ENCODE results near the gene POU2F2. TPM values are rescaled to one million over a fixed set of nuclear protein-coding genes. Genes with fewer than 3 reads are reported as not detected.

POU2F2 gene
- total RNA-seq, 2 donors from 2014 or later, result 1.8 to 2.6 TPM

DNA sequence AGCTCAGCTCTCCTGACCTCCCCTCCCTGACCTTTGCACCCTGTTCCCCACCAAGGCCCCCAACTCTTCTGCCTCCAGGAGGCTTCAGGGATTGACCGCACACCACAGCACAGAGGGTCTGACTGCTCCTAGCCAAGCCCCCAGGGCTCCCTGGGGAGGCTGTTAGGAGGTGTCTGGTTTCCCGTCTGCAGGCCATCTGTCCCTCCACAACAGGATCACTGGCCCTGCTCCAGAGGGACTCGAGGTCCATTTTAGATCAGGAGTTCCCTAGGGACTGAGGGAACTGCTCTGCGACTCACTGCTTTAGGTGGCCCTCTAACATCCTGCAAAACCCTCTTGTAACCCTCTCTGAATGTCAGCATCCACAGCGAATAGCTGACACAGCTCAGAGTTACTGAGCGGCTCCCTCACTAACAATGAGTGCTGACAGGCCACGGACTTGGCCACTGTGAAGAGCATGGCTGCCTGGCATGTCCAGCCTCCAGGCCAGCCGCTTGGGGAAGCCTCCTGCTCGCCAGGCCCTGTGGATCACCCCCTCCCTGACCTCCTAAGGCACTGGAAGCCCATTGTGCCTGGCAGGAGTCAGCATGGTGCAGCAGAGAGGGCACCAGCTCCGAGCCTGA lies 79.9 kb downstream of the POU2F2 start:
- no peak overlapping the region for H3K9ac ChIP-seq (ENCODE audit: extremely low read depth, low read length, poor library complexity, severe bottlenecking)
- H3K27ac Mint-ChIP-seq, result no peak overlapping the region
- no peaks in the 10 kb centered on the region for H3K4me1 ChIP-seq (ENCODE audit: control insufficient read depth, insufficient read depth, low read length)
- 86 to 91% methylated on average over 8 to 10 of the region's 10 CpGs for WGBS, 2 experiments (ENCODE audit: insufficient coverage in 1 of 2, insufficient read length in 1 of 2)
- peaks cover 6% of the 10 kb centered on the region for H3K36me3 ChIP-seq (ENCODE audit: control insufficient read depth, insufficient read depth, low read length)
- no peaks in the 10 kb centered on the region for H3K27me3 ChIP-seq (ENCODE audit: control insufficient read depth, insufficient read depth, low read length, poor library complexity, severe bottlenecking)
- H3K27me3 Mint-ChIP-seq (ENCODE audit: insufficient read depth), result no peaks in the 10 kb centered on the region
- no peaks in the 10 kb centered on the region for H3K4me1 Mint-ChIP-seq
- DNase-seq, result no peak
- no peaks in the 10 kb centered on the region for H3K9me3 ChIP-seq (ENCODE audit: control insufficient read depth, low read length)
- H3K4me3 ChIP-seq (ENCODE audit: low read length), result no peak overlapping the region
- TF ChIP-seq, protein P1, sequence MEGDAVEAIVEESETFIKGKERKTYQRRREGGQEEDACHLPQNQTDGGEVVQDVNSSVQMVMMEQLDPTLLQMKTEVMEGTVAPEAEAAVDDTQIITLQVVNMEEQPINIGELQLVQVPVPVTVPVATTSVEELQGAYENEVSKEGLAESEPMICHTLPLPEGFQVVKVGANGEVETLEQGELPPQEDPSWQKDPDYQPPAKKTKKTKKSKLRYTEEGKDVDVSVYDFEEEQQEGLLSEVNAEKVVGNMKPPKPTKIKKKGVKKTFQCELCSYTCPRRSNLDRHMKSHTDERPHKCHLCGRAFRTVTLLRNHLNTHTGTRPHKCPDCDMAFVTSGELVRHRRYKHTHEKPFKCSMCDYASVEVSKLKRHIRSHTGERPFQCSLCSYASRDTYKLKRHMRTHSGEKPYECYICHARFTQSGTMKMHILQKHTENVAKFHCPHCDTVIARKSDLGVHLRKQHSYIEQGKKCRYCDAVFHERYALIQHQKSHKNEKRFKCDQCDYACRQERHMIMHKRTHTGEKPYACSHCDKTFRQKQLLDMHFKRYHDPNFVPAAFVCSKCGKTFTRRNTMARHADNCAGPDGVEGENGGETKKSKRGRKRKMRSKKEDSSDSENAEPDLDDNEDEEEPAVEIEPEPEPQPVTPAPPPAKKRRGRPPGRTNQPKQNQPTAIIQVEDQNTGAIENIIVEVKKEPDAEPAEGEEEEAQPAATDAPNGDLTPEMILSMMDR (conservative IDR thresholded peaks at IDR 0.05), result no peak
- no peak overlapping the region for H3K4me3 Mint-ChIP-seq
- no peaks in the 10 kb centered on the region for H3K9me3 Mint-ChIP-seq
- peak overlapping the region; percentile 44 for H3K27ac ChIP-seq (ENCODE audit: low read depth, low read length)
- peaks cover 30% of the 10 kb centered on the region for H3K36me3 Mint-ChIP-seq (ENCODE audit: low read depth)

DNA sequence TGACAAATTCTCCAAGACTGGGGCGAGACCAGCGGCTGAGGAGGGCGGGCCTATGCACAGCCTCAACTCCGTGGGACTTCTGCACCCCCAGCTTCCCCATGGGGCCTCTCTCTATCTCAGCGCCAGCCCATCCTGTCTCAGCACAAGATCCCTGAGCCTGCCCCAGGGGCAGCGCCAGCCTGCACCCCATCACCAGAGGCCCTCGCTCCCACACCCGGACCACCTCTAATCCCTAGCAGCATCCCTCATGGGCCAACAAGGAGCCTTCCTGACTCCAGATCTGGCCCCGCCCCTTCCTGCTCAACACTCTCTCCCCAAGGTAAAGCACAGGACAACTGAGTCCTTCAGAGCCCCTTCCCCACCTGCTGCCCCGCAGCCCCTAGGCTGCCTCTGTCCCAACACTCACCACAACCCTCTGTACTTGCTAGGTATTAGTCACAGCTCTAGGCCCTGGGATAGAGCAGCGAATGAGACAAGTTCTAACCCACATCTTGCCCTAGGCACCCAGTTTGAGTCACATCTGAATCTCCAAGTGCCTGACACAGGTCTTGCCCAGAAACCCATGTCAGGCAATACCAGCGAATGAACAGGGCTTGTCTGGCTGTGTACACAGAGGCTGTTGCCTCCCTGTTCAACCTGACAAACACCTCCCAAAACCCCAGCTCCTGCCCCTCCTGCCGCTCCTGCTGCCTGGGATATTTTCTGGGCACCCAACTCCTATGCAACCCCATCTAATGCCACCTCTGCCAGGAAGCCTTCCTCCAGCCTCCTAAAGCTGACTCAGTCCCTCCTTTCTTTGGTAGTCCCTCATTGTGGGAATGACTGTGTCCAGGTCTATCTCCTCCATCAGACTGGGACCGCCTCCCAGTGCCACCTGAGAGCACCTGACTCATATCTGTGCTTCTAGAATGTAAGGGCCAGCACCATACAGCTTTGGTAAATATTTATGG lies 80.8 kb downstream of the POU2F2 start:
- Mint-ChIP-seq H3K4me1 (no peaks in the 10 kb centered on the region), H3K27me3 (ENCODE audit: insufficient read depth) (no peaks in the 10 kb centered on the region), H3K27ac (no peak overlapping the region), H3K9me3 (no peaks in the 10 kb centered on the region), H3K36me3 (ENCODE audit: low read depth) (peaks cover 27% of the 10 kb centered on the region), H3K4me3 (no peak overlapping the region)
- no peaks in the 10 kb centered on the region for H3K9me3 ChIP-seq (ENCODE audit: control insufficient read depth, low read length)
- H3K4me3 ChIP-seq (ENCODE audit: low read length), result no peak overlapping the region
- H3K27me3 ChIP-seq (ENCODE audit: control insufficient read depth, insufficient read depth, low read length, poor library complexity, severe bottlenecking), result no peaks in the 10 kb centered on the region
- TF ChIP-seq, protein P1 (conservative IDR thresholded peaks at IDR 0.05), result no peak
- WGBS, 2 experiments (ENCODE audit: insufficient coverage in 1 of 2, insufficient read length in 1 of 2), result 89% methylated on average over 8 to 14 of the region's 14 CpGs
- H3K4me1 ChIP-seq (ENCODE audit: control insufficient read depth, insufficient read depth, low read length), result no peaks in the 10 kb centered on the region
- no peak overlapping the region for H3K27ac ChIP-seq (ENCODE audit: low read depth, low read length)
- no peak for DNase-seq
- no peak overlapping the region for H3K9ac ChIP-seq (ENCODE audit: extremely low read depth, low read length, poor library complexity, severe bottlenecking)
- H3K36me3 ChIP-seq (ENCODE audit: control insufficient read depth, insufficient read depth, low read length), result no peaks in the 10 kb centered on the region

DNA sequence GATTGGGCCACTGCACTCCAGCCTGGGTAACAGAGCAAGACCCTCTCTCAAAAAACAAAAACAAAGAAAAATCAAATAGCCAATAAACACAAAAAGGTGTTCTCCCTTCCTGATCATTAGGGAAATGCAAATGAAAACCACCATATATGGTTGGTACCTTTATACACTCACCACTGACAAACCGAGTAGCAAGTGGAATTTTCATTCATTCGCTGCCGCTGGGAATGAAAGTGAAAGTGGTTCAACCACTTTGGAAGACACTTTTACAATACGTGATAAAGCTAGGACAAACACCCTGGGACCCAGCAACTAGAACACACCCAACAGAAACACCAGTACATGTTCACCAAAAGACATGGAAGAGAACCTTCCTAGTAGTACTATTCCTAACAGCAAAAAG lies 83.3 kb downstream of the POU2F2 start:
- Mint-ChIP-seq H3K4me1 (peaks cover under 1% of the 10 kb centered on the region), H3K4me3 (no peak overlapping the region), H3K36me3 (ENCODE audit: low read depth) (peaks cover 11% of the 10 kb centered on the region), H3K27me3 (ENCODE audit: insufficient read depth) (no peaks in the 10 kb centered on the region), H3K27ac (no peak overlapping the region), H3K9me3 (no peaks in the 10 kb centered on the region)
- no peaks in the 10 kb centered on the region for H3K36me3 ChIP-seq (ENCODE audit: control insufficient read depth, insufficient read depth, low read length)
- H3K9me3 ChIP-seq (ENCODE audit: control insufficient read depth, low read length), result no peaks in the 10 kb centered on the region
- no peaks in the 10 kb centered on the region for H3K27me3 ChIP-seq (ENCODE audit: control insufficient read depth, insufficient read depth, low read length, poor library complexity, severe bottlenecking)
- H3K4me1 ChIP-seq (ENCODE audit: control insufficient read depth, insufficient read depth, low read length), result no peaks in the 10 kb centered on the region
- H3K27ac ChIP-seq (ENCODE audit: low read depth, low read length), result no peak overlapping the region
- no peak overlapping the region for H3K4me3 ChIP-seq (ENCODE audit: low read length)
- H3K9ac ChIP-seq (ENCODE audit: extremely low read depth, low read length, poor library complexity, severe bottlenecking), result no peak overlapping the region
- no peak for DNase-seq
- WGBS, 2 experiments (ENCODE audit: insufficient coverage in 1 of 2, insufficient read length in 1 of 2), result 97 to 100% methylated on average over 3 to 4 of the region's 4 CpGs
- TF ChIP-seq, protein P1 (conservative IDR thresholded peaks at IDR 0.05), result no peak

Data from endodermal cell (in vitro differentiated cells).